ENCODE results near the gene ERGIC1. TPM values are rescaled to one million over a fixed set of nuclear protein-coding genes. Genes with fewer than 3 reads are reported as not detected.

The ERGIC1 gene
- total RNA-seq, 1 experiment from 2014 or later: 77.0 TPM

GRCh38 chr5:172911628-172911880, 77.5 kb downstream of the ERGIC1 start:
- Histone ChIP-seq H3K4me2 (ENCODE audit: insufficient read depth, insufficient read length, low read length) (no peak overlapping the region), H4K5ac (ENCODE audit: insufficient read length, low read depth, low read length) (no peak overlapping the region), H3T11ph (ENCODE audit: low read length) (no peak overlapping the region), H4K20me1 (ENCODE audit: control insufficient read depth, insufficient read depth, insufficient read length) (no peaks in the 10 kb centered on the region), H2BK20ac (ENCODE audit: low read depth, low read length, poor library complexity, severe bottlenecking) (no peak overlapping the region), H3K4ac (ENCODE audit: low read depth, low read length) (no peak overlapping the region), H3K23me2 (ENCODE audit: insufficient read length, low read depth, low read length, poor library complexity, severe bottlenecking) (no peaks in the 10 kb centered on the region), H3K79me2 (ENCODE audit: insufficient read depth, low read length) (no peaks in the 10 kb centered on the region), H3K14ac (ENCODE audit: insufficient read depth, low read length) (no peak overlapping the region), H3K9me3 (ENCODE audit: control insufficient read depth, low read depth, low read length) (no peaks in the 10 kb centered on the region), H4K91ac (ENCODE audit: insufficient read length, low read depth, low read length) (no peak overlapping the region), H2BK12ac (ENCODE audit: insufficient read length, low read depth, low read length) (no peak overlapping the region), H2AFZ (ENCODE audit: low read length) (no peak overlapping the region), H3K4me1 (ENCODE audit: insufficient read depth, low read length) (no peaks in the 10 kb centered on the region), H3K27me3 (ENCODE audit: insufficient read depth, low read length) (no peaks in the 10 kb centered on the region), H3K18ac (ENCODE audit: insufficient read length, low read depth, low read length) (no peak overlapping the region), H2BK5ac (ENCODE audit: insufficient read length, low read length) (no peak overlapping the region), H2AK5ac (ENCODE audit: insufficient read length, low read length) (no peak overlapping the region), H2BK15ac (ENCODE audit: low read depth, low read length) (no peak overlapping the region), H3K27ac (ENCODE audit: insufficient read length, low read depth, low read length) (no peak overlapping the region), H3K9ac (ENCODE audit: extremely low read depth, insufficient read length, low read length) (no peak overlapping the region), H2BK120ac (ENCODE audit: low read depth, low read length, poor library complexity, severe bottlenecking) (no peak overlapping the region), H3K23ac (ENCODE audit: insufficient read length, low read depth, low read length) (no peak overlapping the region), H3K56ac (ENCODE audit: insufficient read length, low read depth, low read length) (no peak overlapping the region), H4K8ac (replicated peaks; ENCODE audit: insufficient read length, low read depth, low read length) (no peak overlapping the region), H3K79me1 (ENCODE audit: insufficient read depth, low read depth, low read length, poor library complexity, severe bottlenecking) (no peaks in the 10 kb centered on the region)
- no peak overlapping the region for H3K4me3 Mint-ChIP-seq
- peaks cover 2% of the 10 kb centered on the region for H3K27me3 Mint-ChIP-seq (ENCODE audit: low read depth)
- no peak for TF ChIP-seq CTCF (conservative IDR thresholded peaks at IDR 0.05)
- H3K27ac Mint-ChIP-seq: no peak overlapping the region
- WGBS (ENCODE audit: extremely low coverage, insufficient read length, low lambda C conversion rate): no CpG with 5 or more reads among the region's 2 CpGs
- H3K36me3 Mint-ChIP-seq (ENCODE audit: insufficient read depth in 1 of 3, low read depth in 3 of 3): peaks cover 18 to 51% (median 51%) of the 10 kb centered on the region in 3 experiments; a peak in 6 of 7 replicates
- H3K4me1 Mint-ChIP-seq: peaks cover 3 to 10% of the 10 kb centered on the region in 2 experiments; a peak in 1 of 4 replicates
- no peak for DNase-seq
- no peaks in the 10 kb centered on the region for H3K9me3 Mint-ChIP-seq

Data from H9 (cell line).